Superior temporal gyrus (tissue), 1 donor: ENCODE measurements around the gene WDR35.

Experiments used
- DNase-seq: peaks from one replicate; pipeline ENCODE4 v3.0.0-alpha.2; 2016; ENCODE audit errors: extremely low spot score

Gene WDR35

DNA sequence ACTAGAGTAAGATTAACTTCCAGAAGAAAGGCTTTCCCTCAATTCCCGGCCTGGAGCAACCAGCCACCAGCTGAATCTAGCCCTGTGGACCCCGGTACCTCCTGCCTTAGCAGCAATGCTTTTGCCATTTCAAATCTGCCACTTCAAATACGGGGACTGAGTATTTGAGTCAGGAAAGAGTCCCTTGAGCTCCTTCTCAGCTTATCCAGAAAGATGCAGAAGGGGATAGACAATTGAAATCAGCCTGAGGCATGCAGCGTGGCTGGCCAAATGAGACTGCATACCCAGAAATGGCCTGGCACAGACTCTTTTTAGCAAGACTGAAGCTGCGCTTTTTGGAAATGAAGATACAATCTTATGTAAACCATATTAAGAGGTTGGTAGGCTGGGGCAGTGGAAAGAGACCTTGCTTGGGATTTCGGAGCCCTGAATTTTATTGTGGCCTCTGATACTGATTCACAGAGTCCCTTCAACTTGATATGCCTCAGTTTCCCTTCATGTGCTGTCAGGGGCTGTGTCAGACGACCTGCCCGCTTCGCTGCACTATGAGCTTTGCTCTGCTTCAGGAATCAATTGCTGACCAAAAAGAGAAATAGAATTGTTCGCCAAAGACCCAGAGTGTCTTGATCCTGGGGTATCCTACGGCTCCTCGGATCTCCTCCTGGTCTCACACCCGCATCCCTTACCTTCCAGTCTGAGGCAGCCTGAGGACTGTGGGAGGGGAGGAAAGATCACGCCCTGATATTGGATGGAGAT, 21.5 kb upstream of the WDR35 start:
- no peak for DNase-seq

DNA sequence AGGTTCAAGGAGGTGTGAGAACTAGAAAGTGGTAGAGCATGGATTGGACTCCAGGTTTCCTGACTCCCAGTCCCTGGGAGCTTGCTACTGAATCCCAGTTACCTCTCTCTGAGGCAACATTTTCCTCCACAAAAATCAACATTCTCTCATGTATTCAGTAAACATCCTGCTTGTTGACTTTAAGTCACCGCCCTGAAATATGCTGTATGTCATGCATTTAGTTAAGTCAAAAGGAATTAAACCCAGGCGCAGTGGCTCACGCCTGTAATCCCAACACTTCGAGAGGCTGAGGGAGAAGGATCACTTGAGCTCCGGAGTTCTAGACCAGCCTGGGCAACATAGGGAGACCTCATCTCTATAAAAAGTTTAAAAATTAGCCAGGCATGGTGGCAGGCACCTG, 18.8 kb upstream of the WDR35 start:
- no peak for DNase-seq

DNA sequence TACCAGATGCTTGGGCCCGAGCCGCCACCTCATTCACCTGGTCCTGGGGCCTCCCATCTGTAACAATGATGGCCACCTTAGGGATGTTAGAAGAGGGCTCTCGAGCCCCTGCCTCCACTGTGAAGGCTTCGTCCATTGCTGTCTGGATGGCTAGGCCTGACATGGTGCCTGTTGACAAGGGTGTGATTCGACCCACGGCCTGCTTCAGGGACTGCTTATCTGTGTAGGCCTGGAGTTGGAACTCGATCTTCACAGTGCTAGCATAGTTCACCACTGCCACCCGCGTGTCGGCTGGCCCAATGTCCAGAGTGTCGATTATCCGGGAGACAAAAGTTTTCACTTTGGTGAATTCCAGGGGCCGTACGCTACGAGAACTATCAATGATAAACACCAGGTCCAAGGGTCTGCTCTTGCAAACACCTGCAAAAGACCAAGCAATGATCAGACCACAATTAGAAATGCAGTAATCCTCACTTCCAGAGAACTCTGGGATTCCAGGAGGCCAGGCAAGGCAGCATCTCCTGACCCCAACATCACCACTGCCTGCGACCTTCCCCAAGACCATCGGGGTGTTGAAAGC, 16.1 kb upstream of the WDR35 start:
- no peak for DNase-seq

DNA sequence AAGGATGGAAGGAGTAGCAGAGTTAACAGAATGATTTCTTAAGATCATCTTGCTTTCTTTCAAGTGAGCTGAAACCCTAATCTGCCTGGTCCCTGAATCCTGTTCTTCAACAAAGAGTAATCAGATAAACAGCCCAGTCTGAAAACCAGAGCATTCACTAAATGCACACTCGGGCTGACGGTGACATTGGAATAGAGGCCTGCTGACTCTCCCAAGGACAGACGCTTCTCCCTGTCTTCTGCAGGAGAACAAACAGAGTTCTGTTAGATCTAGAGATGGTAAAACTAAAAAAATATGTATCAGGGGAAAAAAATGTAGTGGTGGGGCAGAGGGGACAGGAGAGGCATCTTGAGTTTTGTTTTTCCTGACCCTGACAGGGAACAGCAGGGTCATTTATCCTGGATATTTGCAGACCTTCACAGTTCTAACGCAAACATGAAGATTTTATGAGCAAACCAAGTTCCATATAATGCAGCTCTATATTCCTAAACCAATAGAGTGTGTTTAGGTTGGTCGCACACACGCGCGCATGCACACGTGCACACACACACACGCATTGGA, 15.2 kb upstream of the WDR35 start:
- no peak for DNase-seq

DNA sequence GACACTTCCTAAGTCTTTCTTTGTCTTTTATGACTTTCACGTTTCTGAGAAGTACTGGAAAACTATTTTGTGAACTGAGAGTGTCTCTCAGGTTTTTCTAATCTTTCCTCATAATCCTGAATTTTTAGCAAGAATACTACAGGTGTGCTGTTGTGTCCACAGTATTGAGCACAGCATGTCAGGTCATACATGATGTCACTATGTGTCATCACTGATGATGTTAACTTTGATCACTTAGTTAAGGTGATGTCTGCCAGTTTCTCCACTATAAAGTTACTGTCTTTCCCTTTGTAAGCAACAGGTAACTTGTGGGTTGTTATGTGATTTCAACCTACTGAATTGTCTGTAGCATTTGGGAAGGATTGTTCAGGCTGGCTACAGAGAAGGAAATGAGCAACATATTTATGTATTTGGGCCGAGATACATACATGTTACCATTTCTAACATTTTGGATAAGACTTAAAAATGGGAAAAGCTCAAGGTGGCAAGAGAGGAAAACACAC, 11.5 kb upstream of the WDR35 start:
- no peak for DNase-seq

DNA sequence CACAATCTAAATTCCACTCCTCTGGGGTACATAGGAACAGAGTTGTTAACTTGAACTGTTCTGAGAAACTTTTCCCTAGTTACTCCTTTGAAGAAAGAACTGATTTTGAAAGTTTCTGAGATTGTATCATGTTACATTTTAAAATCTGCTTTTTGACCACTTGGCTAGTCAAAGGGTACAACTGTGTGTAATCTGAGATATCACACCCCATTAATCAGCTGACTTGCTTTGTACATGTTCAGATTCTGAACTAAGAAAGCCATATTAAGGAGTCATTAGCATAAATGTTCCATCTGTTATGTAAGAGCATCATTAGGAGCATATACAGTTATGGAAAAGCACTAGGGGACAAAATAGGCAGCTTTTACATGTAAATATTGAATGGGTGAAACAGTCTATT, 3.8 kb upstream of the WDR35 start:
- DNase-seq = no peak

DNA sequence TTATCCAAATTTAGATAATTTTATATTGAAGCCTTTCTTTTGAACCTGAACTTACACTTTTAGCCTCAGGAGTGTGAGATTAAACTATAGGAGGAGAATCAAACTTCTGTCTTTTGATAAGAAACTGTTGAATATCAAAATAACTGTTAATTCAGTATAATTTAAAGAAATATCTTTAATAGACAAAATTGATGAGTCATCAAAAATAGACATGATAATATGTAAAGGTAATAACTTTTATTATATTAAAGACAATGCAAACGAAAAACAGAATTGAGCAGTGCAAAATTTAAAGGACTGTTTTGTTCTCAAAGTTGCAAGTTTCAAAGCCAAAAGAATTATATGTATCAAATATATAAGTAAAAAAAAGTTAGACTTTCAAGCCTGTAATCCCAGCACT, 2.0 kb upstream of the WDR35 start:
- DNase-seq = no peak

DNA sequence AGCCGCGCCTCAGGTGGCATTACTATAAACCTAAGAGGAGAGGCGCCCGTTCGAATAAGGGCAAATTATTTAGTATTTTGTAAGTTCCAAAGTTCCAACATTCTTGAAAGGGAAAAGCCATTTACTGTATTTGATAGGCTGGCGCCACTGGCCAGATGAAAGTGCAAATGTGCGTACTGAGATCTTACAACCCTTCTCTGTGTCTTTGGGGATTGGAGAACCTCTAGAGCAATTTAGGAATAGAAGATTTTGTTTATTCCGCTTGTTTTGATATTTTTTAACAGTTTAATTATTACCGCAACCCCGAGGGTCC, 467 bp upstream of the WDR35 start:
- peak; percentile 52 for DNase-seq

DNA sequence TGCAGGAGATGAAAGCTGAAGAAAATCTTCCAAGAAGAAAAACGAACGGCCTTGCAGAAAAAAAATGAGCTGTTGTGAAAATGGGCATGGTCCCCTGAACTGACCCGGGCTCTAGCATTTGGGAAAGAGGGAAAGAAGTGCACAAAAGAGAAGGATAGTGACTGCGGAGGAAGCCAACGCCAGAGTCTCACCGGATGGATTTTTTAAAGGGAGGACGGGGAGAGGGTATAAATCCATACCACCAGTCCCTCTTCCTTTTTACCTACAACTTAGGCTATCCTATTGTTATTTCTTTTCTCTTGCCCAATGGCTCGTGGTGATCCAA, 601 bp downstream of the WDR35 start:
- DNase-seq = no peak

DNA sequence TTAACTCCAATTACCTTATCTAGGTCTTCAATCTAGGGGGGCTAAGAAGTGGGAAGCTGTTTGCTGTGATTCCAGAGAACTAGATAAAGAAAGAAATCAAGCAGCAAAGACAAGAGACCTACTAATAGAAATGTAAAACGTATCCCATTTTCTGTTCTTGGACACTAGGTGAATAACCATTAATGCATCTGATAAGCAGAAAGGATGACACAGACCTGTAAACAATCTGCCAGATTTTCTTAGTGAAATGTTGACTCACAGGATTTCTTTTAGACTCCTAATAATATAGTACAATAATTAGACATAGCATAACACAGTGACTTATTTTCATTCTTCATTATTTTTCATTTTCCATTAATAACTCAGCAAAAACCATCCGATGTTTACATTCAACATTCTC, 1.3 kb downstream of the WDR35 start:
- no peak for DNase-seq

DNA sequence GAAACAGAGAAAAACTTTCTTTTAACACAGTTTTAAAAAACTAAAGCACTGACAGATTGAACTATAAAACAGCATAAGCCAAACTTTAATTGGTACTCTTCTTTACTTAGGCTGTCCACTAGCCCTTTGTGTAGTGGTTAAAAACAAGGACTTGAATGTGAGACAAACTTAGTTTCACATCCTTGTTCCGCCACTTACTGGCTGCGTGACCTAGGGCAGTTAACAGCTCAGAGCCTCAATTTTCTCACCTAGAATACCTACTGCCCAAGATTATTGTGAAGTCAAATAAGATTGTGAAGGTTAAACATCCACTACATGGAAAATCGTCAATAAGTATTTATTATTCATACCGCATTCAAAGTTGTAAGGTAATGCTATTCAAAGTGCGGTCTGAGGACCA, 2.0 kb downstream of the WDR35 start:
- no peak for DNase-seq

DNA sequence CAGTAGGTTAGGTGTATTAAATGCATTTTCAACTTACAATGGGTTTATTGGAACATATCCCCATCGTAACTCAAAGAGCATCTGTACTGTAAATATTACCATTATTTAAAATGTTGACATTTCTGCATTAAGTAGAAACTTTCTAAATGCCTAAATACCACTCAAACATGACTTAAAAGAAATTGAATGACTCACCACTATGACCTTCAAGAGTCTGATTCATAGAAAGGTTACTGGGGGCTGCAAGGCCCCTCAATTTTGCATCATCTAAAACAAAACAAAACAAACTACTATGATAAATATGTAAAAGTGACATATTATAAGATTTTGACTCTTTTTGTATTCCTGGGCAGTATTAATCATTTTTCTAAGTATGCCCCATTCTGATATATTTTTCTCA, 7.6 kb downstream of the WDR35 start:
- DNase-seq = no peak

DNA sequence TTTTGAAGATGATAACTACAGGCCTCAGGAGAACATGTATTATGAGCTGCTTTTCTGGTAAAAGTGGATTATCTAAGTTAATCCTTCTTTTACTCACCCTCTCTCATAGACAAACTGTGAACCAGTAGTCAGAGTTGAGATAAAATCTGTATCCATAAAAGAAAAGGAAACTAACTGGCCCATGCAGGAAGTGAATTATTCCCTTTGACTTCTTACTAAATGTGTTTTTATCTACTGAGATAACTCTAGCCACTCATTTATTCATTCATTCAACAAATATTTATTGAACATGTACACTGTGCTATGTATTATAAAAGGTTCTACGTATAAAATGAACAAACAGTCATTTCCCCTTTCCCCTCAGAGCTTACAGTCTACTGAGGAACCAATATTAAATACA, 10.0 kb downstream of the WDR35 start:
- DNase-seq = no peak

DNA sequence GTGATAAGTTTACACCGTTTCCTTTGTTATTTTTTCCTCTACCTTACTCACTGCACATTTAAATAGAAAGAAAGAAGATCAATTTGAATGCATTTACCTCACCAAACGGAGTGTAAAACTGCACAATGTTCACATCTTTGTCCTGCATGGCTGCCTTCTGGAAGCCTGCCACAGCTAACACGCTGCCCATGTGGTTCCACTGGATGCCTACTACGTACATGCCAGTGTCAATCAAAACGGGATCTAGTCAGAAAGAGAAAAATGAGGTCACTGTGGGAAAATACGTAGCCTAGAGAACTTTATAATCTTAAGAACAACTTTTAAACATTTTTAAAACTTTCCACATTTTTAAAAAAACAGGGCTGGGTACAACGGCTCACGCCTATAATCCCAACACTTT, 16.4 kb downstream of the WDR35 start:
- DNase-seq = no peak

DNA sequence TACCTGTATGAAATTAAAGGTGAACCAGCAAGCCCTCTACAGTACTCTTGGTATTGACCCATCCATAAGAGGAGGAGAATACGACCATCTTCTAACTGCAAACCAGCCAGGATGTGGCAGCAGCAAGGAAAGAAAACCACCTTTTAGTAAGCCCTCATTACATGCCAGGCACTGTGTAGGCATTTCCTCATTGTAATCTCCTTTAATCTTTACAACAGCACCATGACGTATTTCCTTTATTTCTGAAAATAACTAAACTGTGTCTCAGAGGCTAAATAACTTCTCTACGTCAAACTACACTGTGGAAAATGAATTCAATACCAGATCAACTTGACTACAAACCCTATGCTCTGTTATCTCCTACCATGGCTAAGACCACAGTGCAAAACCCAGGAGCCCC, 18.2 kb downstream of the WDR35 start:
- no peak for DNase-seq

DNA sequence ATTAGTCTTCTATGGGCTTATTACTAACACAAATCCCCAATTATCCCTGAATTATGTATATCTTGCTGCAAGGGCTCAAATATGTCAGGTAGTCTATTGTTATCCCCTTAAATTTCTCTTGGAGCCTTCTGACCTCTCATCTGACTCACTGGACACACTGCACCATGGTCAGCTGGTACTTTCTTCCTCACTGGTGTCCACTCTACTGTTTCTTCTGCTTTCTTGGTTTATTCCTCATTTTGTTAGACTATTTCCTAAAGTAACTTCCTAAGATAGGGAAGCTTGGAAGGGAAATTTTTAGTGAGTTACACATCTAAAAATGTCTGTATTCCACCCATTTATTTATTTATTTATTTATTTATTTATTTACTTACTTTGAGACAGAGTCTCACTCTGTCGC, 26.5 kb downstream of the WDR35 start:
- no peak for DNase-seq

DNA sequence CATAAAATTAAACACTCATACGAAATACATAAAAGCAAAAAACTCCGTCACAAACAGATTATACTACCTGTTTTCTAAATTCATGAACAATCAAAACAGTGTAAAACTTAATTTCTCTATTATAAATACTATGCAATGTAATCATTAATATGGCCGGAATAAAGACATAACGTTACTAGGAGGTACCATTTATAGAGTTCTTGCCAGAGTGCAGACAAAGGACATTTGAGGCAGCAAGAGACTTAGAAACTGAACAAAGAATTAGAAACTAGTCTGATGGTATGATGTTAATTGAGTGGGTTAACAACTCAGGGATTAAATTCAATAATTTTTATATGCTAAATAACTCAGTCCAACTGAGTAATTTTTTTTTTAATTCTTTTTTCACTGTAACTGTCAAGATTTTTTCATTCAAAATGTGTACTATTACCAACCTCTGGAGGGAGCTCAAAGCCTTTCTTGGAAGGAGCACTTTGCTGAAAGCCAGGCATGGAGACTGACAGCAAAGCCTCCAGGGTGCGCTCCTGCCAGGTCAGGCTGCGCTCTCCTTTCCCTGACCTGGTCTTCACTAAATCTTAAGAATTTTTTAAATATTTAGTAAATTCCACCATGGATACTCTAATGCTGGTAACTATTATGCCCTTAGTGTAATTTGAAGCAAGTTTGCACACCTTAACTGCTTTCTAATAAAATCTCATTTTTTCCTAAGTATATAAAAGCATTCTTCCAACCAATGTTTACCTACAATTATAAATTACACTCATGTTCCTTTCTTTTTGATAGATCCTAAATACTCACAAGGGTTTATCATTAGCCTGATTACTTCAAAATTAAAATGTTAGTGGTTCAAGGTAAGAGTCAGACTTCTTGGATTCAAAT, 34.1 kb downstream of the WDR35 start:
- peak; percentile 80 for DNase-seq

DNA sequence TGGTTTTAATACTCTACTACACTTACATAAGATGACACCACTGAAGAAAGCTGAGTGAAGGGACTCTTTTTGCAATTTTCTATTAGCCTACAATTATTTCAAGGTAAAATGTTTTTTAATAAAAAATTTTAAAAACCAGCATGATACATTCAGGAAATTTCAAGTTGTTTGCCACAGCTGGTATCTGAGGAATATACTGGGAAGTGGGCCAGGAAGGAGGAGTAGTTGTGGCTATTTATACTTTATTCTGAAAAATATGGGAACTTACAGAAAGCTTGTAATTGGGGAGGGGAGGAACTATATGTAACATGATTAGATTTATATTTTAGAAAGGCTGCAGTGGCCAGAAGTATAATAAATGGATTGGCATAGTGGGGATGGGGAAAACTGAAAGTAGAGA, 40.8 kb downstream of the WDR35 start:
- DNase-seq = no peak

DNA sequence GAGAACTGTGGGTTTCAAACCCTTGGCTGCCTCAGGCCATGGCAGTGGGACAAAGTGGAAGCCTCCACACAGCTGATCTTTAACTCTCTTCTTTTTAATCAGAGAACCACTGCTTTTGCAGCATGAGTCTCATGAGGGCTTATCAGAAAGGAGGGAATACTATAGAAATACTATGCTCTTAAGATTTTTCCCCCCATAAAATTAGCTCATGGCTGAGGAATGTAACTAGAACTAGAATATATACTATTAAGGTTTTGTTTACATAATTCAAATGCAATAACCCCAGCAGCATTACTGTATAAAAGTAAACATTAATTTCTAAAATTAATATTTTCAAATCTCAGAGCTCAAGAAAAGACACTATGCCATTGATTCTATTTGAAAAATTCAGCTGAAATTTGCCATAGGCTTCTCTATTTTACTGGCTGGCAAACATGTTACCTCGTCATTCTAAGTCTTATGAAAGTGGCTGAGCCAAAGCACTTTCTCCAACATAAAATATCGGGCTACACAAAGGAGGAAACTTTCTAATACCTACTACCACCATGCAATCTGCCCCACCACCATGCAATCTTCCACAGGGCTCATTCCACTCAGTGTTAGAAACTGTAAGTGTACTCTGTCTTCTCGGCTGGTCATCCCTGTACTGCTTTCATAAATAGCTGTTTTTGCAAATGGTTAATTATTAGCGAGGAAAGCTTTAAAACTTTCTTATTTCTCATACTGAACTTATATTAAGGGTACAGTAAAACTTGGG, 42.5 kb downstream of the WDR35 start:
- no peak for DNase-seq

DNA sequence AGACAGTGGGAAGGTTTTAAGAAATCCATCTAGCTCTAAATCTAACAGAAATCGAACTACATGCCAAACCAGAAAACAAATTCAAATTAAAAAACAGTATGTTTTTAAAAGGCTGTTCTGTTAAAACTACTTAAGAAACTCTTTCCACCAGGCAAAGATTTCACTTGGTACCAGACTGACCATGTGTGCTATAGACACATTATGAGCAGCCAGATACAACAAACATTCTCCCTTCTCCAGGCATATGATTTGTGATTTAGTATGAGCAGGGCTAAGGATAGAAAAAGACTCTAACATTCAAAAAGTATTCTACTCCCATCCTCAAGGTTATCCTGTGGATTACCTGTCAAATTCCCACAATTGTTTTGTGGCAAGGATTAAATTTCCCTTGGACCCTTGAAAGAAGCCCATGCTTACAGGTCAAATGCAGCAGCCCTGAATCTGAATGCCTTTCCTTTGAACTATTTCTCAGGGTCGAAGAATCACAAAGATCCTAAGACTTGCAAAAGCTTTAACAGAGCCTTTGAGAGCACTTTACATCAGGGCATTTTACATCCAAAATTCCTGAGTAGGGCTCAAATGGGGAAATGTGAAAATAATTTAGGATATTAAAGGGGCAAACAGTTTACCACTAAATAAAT, 45.6 kb downstream of the WDR35 start:
- no peak for DNase-seq

DNA sequence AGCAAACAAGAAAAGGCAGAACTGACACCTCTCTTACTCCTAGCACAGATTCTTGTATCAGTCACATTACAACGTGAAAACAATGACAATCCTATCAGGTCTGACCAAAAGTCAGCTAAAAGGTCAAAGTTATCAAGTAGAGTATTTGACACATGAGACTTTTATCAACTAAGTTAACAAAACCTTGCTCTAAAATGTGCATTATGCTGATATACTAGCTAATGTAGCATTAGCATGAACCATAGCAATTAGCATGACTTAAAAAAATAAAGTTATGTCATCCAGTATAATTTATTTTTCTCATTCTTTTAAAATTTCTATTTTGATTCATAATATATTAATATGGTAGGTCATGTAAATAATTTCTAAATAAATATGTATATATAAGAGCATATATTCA, 46.7 kb downstream of the WDR35 start:
- no peak for DNase-seq

DNA sequence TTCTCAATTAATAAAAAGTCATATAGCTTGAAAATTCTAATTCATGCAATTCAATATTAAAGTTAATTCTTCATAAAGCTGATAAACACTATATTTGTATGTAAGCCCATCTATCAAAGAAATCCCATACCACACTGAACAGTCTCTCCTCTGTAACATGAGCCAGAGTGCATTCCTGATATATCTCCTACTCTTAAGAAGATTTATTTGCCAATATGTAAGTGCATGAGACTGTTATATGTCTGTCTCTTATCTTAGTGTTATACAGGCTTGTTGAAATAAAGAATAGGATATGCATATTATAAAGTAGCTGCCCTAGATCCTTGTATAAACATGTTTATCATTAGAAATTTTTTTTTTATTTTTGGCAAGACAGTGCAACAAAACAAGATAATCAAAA, 47.7 kb downstream of the WDR35 start:
- no peak for DNase-seq
